Globus pallidus (tissue), 1 donor: Measurements from ENCODE around the gene SUN2.
A peak's percentile ranks its signal among the peaks of the same experiment; 100 is the strongest.

Experiments used
- DNase-seq: peaks from one replicate; pipeline ENCODE4 v3.0.0-alpha.2; 2015; ENCODE audit warnings: low spot score

SUN2 gene

GRCh38 chr22:38777087-38777671 is 21.4 kb upstream of the SUN2 start:
- no peak for DNase-seq

GRCh38 chr22:38776086-38776485 is 20.3 kb upstream of the SUN2 start:
- no peak for DNase-seq

DNA sequence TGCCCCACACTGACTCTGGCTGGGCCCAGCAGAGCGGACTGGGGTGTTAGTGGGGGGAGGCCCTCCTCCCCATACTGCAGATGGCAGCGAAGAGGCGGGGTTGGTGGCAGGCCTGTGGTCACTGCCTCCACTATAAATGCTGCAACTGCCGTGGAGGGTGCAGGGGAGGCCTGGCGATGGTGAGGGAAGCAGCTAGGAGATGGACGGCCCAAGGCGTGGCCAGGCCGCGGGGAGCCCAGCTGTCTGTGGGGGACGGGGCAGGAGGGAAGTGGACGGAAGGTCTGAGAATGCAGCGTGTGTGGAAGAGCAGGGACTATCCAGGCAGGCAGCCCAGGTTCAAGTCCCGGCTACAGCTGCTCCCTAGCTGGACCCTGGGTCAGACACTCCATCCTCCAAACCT is 19.9 kb upstream of the SUN2 start:
- no peak for DNase-seq

- DNase-seq: no peak
Measured at GRCh38 chr22:38774496-38775166, 18.8 kb upstream of the SUN2 start.

- DNase-seq: no peak
Measured at GRCh38 chr22:38773363-38773946, 17.7 kb upstream of the SUN2 start.

- DNase-seq: no peak
Measured at GRCh38 chr22:38772623-38772873, 16.8 kb upstream of the SUN2 start.

- DNase-seq: no peak
Measured at GRCh38 chr22:38770257-38770949, 14.6 kb upstream of the SUN2 start.

DNA sequence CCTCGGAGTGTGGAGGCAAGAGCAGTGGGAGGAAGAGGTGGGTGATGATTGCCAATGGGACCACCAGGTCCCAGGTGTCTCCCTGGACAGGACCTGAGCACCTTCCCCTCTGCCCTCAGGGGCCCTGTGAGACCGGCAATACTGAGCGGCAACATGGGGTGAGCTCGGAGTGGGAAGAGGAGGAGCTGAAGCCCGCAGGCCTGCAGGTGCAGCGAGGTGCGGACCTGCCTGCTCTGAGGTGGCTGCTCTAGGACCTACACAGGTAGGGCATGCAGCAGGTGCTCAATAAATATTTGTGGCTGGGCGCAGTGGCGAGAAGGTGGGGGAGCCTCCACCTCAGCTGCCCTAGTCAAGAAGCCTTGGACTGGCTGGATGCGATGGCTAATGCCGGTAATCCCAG is 12.2 kb upstream of the SUN2 start:
- no peak for DNase-seq

GRCh38 chr22:38767313-38767712 is 11.5 kb upstream of the SUN2 start:
- DNase-seq: no peak

DNA sequence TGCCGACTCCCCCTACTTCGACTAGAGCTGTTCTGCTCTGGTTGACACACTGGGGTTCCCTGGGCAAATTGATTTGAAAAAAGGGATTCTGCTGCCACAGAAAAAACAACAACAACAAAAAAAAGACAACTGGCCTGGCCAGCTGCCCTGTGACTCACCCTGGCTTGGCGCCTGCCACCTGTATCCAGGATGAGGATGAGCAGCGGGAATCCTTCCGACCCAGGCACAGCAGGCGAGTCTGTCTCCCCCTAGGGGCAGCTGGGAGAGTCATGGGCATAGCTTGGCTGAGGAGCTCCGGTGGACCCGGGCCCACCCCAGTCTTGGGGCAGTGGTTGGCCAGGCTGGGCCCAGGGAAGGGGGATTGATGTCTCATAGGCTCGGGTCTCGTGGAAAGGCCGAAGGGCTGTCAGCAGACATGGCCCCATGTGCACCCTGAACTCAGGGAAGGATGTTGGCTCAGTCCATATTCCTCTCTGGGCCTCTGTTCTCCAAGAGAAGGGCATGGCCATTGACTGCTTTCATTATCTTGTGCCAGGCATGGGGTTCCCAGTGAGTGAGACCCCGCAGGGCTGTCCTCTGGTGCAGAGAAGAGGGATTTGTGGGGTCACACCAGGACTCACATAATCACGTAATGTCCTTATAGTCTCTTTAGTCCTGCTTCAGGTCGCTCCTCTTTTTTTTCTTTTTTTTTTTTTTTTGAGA is 10.4 kb upstream of the SUN2 start:
- DNase-seq: peak; percentile 79

DNA sequence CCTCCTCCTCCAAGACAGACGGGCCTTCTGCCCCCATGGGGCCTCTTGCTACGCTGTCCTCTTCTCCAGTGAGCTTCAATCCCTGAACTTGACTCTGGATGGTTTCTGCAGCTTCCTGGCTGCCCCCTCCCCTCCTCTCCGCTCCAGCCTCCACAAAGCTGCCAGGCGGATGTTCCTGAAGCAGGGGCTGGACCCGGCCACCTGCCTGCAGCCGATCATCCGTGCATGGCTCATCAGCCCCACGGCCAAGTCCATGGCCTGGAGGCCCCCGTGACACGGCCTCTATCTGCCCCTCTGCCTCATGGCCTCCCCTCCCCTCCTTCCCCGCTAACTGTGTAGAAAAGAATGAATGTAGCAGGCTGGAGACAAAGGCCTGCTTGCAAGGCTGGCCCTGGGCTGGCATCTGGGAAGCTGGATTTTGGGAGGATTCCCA is 6.8 kb upstream of the SUN2 start:
- peak; percentile 69 for DNase-seq

GRCh38 chr22:38761202-38762162 is 5.7 kb upstream of the SUN2 start:
- DNase-seq: no peak

DNA sequence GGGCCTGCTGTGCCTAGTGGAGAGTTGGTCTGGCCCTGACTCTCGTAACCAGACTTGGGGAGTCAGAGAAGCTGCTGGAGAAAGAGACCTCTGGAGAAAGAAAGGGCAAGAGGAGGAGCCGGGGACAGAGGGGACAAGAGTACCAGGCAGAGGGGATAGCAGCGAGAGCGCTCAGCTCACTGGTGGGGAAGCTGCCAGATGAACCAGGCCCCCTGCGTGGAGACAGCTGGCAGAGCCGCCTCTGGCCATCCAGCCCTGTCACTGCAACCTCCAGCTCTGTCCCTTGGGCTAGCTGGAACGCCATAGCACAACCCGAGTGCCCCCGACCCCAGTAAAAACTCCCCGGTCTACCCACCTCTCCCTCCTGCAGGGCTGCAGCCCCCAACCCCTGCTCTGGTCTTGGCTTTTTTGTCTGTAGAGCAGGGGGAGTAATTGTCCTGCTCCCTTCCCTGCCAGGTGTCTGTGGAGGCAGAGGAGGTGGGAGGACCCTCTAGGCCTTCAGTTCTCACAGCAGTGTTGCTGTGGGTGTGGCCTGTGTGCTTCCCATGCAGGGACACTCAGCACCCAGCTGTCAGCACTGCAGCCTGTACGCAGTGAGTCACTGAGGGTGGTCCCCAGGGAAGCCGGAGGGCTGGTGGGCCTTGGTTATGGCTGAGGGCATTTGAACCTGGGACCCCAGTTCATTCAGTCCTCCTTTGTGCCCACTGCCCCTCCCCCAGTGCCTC is 4.8 kb upstream of the SUN2 start:
- DNase-seq: peak; percentile 70

- no peak for DNase-seq
Measured at GRCh38 chr22:38759005-38759404, 3.2 kb upstream of the SUN2 start.

DNA sequence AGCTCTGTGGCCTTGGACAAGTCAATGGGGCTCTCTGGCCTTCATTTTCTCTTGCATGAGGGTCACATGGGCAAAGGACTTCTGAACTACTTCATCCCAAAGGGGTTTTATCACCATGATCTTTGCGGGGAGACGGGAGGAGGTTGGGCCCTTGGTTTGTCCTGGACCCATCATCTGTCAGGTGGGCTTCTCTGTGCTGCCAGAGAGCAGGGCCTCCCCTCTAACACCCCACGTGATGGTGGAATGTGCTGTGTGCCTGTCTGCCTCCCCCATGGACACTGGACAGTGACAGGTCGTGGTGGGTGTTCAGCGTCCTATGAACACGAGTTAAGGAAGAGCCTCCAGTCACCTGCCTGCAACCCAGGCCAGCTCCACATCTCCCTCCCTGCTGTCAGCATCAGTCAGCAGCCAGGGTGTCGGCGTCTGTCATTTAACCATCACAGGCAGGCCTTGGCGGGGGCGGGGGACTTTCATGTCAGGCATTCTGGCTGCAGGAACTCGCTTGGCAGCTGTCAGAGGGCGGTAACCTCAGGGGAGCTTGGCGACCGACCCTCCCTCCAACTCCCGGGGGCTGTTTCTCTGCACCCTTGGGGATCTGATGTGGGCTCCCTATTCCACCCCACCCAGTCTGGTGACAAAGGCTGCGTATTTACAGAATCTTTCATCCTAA is 2.6 kb upstream of the SUN2 start:
- no peak for DNase-seq

DNA sequence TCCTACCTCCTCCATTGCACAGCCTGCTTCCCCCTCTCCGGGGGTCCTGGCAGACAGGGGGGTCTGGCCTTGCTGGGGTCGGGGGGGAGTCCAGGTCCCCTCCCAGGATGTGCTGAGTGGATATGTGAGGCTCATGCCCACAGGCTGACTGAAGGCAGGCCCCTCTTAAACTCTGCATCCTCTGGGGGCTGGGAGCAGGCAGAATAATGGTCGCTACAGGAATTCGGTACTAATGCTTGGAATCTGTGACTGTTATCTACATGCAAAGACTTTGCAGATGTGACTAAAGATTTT is 1.6 kb upstream of the SUN2 start:
- no peak for DNase-seq

- DNase-seq: no peak
Measured at GRCh38 chr22:38756711-38757463, 1.1 kb upstream of the SUN2 start.

- peak; percentile 89 for DNase-seq
Measured at GRCh38 chr22:38755155-38755910, 465 bp downstream of the SUN2 start.

DNA sequence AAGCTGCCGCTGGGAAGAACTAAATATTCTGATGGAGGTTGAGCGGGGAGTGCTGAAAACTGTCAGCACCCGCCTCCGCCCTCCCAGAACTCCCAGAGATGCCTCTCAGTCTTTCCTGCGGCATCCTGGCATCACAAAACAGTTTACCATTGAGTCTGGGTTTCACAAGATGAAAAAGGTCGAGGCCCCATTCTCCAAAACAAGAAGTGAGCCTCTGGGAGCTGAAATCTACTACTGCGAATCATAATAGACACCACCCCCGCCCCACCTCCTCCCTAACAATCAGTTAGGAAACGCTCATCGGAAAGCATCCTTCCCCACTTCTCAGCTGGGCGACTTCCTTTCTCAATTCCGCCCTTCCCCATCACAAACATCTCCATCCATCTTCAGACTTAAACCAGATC is 1.0 kb downstream of the SUN2 start:
- no peak for DNase-seq
